ENCODE data around the gene CSRNP3.
"Not testable (repeated sequence)": the region's sequence is repeated elsewhere in the genome, so short reads cannot be mapped to it uniquely, and the experiment has no call there.

DNA sequence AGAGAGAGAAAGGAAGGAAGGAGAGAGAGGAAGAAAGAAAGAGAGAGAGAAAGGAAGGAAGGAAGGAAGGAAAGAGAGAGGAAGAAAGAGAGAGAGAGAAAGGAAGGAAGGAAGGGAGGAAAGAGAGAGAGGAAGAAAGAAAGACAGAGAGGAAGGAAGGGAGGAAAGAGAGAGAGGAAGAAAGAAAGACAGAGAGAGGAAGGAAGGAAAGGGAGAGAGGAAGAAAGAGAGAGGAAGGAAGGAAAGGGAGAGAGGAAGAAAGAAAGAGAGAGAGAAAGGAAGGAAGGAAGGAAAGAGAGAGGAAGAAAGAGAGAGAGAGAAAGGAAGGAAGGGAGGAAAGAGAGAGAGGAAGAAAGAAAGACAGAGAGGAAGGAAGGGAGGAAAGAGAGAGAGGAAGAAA is 196.6 kb downstream of the CSRNP3 start:
- TF ChIP-seq, protein P1, sequence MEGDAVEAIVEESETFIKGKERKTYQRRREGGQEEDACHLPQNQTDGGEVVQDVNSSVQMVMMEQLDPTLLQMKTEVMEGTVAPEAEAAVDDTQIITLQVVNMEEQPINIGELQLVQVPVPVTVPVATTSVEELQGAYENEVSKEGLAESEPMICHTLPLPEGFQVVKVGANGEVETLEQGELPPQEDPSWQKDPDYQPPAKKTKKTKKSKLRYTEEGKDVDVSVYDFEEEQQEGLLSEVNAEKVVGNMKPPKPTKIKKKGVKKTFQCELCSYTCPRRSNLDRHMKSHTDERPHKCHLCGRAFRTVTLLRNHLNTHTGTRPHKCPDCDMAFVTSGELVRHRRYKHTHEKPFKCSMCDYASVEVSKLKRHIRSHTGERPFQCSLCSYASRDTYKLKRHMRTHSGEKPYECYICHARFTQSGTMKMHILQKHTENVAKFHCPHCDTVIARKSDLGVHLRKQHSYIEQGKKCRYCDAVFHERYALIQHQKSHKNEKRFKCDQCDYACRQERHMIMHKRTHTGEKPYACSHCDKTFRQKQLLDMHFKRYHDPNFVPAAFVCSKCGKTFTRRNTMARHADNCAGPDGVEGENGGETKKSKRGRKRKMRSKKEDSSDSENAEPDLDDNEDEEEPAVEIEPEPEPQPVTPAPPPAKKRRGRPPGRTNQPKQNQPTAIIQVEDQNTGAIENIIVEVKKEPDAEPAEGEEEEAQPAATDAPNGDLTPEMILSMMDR (IDR thresholded peaks at IDR 0.05), result not testable (repeated sequence)
- TF ChIP-seq, protein P2, sequence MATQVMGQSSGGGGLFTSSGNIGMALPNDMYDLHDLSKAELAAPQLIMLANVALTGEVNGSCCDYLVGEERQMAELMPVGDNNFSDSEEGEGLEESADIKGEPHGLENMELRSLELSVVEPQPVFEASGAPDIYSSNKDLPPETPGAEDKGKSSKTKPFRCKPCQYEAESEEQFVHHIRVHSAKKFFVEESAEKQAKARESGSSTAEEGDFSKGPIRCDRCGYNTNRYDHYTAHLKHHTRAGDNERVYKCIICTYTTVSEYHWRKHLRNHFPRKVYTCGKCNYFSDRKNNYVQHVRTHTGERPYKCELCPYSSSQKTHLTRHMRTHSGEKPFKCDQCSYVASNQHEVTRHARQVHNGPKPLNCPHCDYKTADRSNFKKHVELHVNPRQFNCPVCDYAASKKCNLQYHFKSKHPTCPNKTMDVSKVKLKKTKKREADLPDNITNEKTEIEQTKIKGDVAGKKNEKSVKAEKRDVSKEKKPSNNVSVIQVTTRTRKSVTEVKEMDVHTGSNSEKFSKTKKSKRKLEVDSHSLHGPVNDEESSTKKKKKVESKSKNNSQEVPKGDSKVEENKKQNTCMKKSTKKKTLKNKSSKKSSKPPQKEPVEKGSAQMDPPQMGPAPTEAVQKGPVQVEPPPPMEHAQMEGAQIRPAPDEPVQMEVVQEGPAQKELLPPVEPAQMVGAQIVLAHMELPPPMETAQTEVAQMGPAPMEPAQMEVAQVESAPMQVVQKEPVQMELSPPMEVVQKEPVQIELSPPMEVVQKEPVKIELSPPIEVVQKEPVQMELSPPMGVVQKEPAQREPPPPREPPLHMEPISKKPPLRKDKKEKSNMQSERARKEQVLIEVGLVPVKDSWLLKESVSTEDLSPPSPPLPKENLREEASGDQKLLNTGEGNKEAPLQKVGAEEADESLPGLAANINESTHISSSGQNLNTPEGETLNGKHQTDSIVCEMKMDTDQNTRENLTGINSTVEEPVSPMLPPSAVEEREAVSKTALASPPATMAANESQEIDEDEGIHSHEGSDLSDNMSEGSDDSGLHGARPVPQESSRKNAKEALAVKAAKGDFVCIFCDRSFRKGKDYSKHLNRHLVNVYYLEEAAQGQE (IDR thresholded peaks at IDR 0.05; ENCODE audit: insufficient read depth in 1 of 2, low read depth in 2 of 2, low read length in 1 of 2), result not testable (repeated sequence)
- not testable (repeated sequence) for TF ChIP-seq POLR2AphosphoS5 (IDR thresholded peaks at IDR 0.05; ENCODE audit: low read depth, low read length); SIN3A (IDR thresholded peaks at IDR 0.05; ENCODE audit: borderline replicate concordance, insufficient read depth, low read depth, low read length); TCF7L2 (IDR thresholded peaks at IDR 0.05; ENCODE audit: low read depth, low read length)

Data from Panc1 (cell line).